ENCODE results near the gene SWI5. TPM values are rescaled to one million over a fixed set of nuclear protein-coding genes. Genes with fewer than 3 reads are reported as not detected.

Gene SWI5
- total RNA-seq, 1 experiment from 2014 or later, result 63.1 TPM

- ATAC-seq (no peak), DNase-seq (no peak)
- TF ChIP-seq EZH2phosphoT487 (IDR thresholded peaks at IDR 0.05; ENCODE audit: borderline replicate concordance, low read length) (no peak), CTCF (conservative IDR thresholded peaks at IDR 0.05; ENCODE audit: low read depth, low read length) (no peak), EZH2 (IDR thresholded peaks at IDR 0.05; ENCODE audit: low read length, unreplicated experiment) (no peak)
- no peaks in the 10 kb centered on the region for H4K20me1 ChIP-seq (ENCODE audit: low read length)
- no peak overlapping the region for H3K9ac ChIP-seq (ENCODE audit: low read length)
- no peak overlapping the region for H2AFZ ChIP-seq (ENCODE audit: low read length)
- H3F3A ChIP-seq (ENCODE audit: low read length, unreplicated experiment), result no peaks in the 10 kb centered on the region
- H3K9me3 ChIP-seq (ENCODE audit: low read length), result no peaks in the 10 kb centered on the region
- no peak overlapping the region for H3K27ac ChIP-seq (ENCODE audit: low read length)
- H3K4me2 ChIP-seq (ENCODE audit: low read length), result no peak overlapping the region
- H3K4me3 ChIP-seq (ENCODE audit: low read length), result no peak overlapping the region
- no peaks in the 10 kb centered on the region for H3K9me2 ChIP-seq (replicated peaks; ENCODE audit: low read length)
- no peaks in the 10 kb centered on the region for H3K36me3 ChIP-seq (ENCODE audit: low read depth, low read length)
- no peaks in the 10 kb centered on the region for H3K27me3 ChIP-seq (ENCODE audit: low read length)
- ChIA-PET CTCF (no interaction called here), POLR2A (ENCODE audit: unreplicated experiment) (no interaction called here)
- intact Hi-C loops (cut with micrococcal nuclease), result no loop called here
- H3K4me1 ChIP-seq (ENCODE audit: insufficient read depth, low read length), result peaks cover 6% of the 10 kb centered on the region; the same call in 1 of the 2 replicates
- H3K79me2 ChIP-seq (ENCODE audit: low read length), result peaks cover 20% of the 10 kb centered on the region
- BruUV-seq (replicated peaks), result no TSS peak
Measured at GRCh38 chr9:128280084-128280622, 4.1 kb downstream of the SWI5 start.

- H3F3A ChIP-seq (ENCODE audit: low read length, unreplicated experiment), result no peaks in the 10 kb centered on the region
- DNase-seq (peak; percentile 11), ATAC-seq (peak; percentile 22; the same call in 1 of the 2 replicates)
- intact Hi-C loops (cut with micrococcal nuclease), result no loop called here
- H2AFZ ChIP-seq (ENCODE audit: low read length), result no peak overlapping the region
- H3K79me2 ChIP-seq (ENCODE audit: low read length), result 0 out of 2 replicates have a peak, but pooled peaks cover 2% of the 10 kb centered on the region
- H3K4me3 ChIP-seq (ENCODE audit: low read length), result no peak overlapping the region
- no peaks in the 10 kb centered on the region for H3K9me3 ChIP-seq (ENCODE audit: low read length)
- ChIA-PET CTCF (interaction anchor here (0.6 kb wide), 1 partner anchor 158 kb away, joined by 3 read pairs; no protein-coding TSS in a partner anchor), POLR2A (ENCODE audit: unreplicated experiment) (no interaction called here)
- H3K36me3 ChIP-seq (ENCODE audit: low read depth, low read length), result no peaks in the 10 kb centered on the region
- no peak for TF ChIP-seq EZH2phosphoT487 (IDR thresholded peaks at IDR 0.05; ENCODE audit: borderline replicate concordance, low read length)
- TF ChIP-seq CTCF (conservative IDR thresholded peaks at IDR 0.05; ENCODE audit: low read depth, low read length), result no peak
- TF ChIP-seq EZH2 (IDR thresholded peaks at IDR 0.05; ENCODE audit: low read length, unreplicated experiment), result no peak
- H3K27ac ChIP-seq (ENCODE audit: low read length), result no peak overlapping the region
- H3K27me3 ChIP-seq (ENCODE audit: low read length), result no peaks in the 10 kb centered on the region
- 0 out of 2 replicates have a peak, but pooled peaks cover 1% of the 10 kb centered on the region for H3K4me1 ChIP-seq (ENCODE audit: insufficient read depth, low read length)
- no peak overlapping the region for H3K9ac ChIP-seq (ENCODE audit: low read length)
- no peaks in the 10 kb centered on the region for H4K20me1 ChIP-seq (ENCODE audit: low read length)
- H3K9me2 ChIP-seq (replicated peaks; ENCODE audit: low read length), result no peaks in the 10 kb centered on the region
- no TSS peak for BruUV-seq (replicated peaks)
- H3K4me2 ChIP-seq (ENCODE audit: low read length), result no peak overlapping the region
Measured at GRCh38 chr9:128282500-128282899, 6.4 kb downstream of the SWI5 start.

GRCh38 chr9:128285033-128285784, 9.1 kb downstream of the SWI5 start:
- intact Hi-C loops (cut with micrococcal nuclease), result no loop called here
- ATAC-seq (no peak), DNase-seq (no peak)
- POLR2A ChIA-PET (ENCODE audit: unreplicated experiment), result no interaction called here
- Histone ChIP-seq H3K79me2 (ENCODE audit: low read length) (no peaks in the 10 kb centered on the region), H3K36me3 (ENCODE audit: low read depth, low read length) (no peaks in the 10 kb centered on the region), H3K4me2 (ENCODE audit: low read length) (no peak overlapping the region), H3K27ac (ENCODE audit: low read length) (no peak overlapping the region), H3K9me2 (replicated peaks; ENCODE audit: low read length) (no peaks in the 10 kb centered on the region), H3K4me1 (ENCODE audit: insufficient read depth, low read length) (no peaks in the 10 kb centered on the region), H3K27me3 (ENCODE audit: low read length) (no peaks in the 10 kb centered on the region), H3K4me3 (ENCODE audit: low read length) (no peak overlapping the region), H2AFZ (ENCODE audit: low read length) (no peak overlapping the region), H3K9ac (ENCODE audit: low read length) (no peak overlapping the region), H3F3A (ENCODE audit: low read length, unreplicated experiment) (no peaks in the 10 kb centered on the region), H3K9me3 (ENCODE audit: low read length) (no peaks in the 10 kb centered on the region), H4K20me1 (ENCODE audit: low read length) (no peaks in the 10 kb centered on the region)
- no TSS peak for BruUV-seq (replicated peaks)
- TF ChIP-seq CTCF (conservative IDR thresholded peaks at IDR 0.05; ENCODE audit: low read depth, low read length), result no peak
- no peak for TF ChIP-seq EZH2phosphoT487 (IDR thresholded peaks at IDR 0.05; ENCODE audit: borderline replicate concordance, low read length)
- no peak for TF ChIP-seq EZH2 (IDR thresholded peaks at IDR 0.05; ENCODE audit: low read length, unreplicated experiment)
- CTCF ChIA-PET, result interaction anchor here (0.5 kb wide), 1 partner anchor 136 kb away, joined by 6 read pairs; the partner anchor contains the start of gene CERCAM
